NT2/D1 (cell line): Measurements from ENCODE around the gene PDCD2L.
"Not testable (repeated sequence)": the region's sequence is repeated elsewhere in the genome, so short reads cannot be mapped to it uniquely, and the experiment has no call there.

Experiments used
- DNase-seq: peaks from one replicate; pipeline ENCODE4 v3.0.0-alpha.2; 2011; ENCODE audit warnings: low read depth, low spot score
- H3K27me3 ChIP-seq: 2 replicates; pipeline ENCODE4 v1.6.0; 2011; ENCODE audit warnings: mild to moderate bottlenecking; ENCODE audit not compliant: insufficient read length, insufficient read depth
- H3K36me3 ChIP-seq: 2 replicates; pipeline ENCODE4 v1.6.1; 2011; ENCODE audit warnings: mild to moderate bottlenecking, low read length, mixed read lengths; ENCODE audit not compliant: insufficient read depth, insufficient read length
- H3K4me1 ChIP-seq: 2 replicates; pipeline ENCODE4 v1.5.1; 2011; ENCODE audit not compliant: insufficient read depth, insufficient read length
- H3K4me3 ChIP-seq: 2 replicates; pipeline ENCODE4 v1.5.1; 2011; ENCODE audit warnings: low read depth; ENCODE audit not compliant: insufficient read length
- H3K9ac ChIP-seq: 2 replicates; pipeline ENCODE4 v1.6.0; 2011; ENCODE audit warnings: low read depth; ENCODE audit not compliant: insufficient read length
- H3K9me3 ChIP-seq: 2 replicates; pipeline ENCODE4 v1.5.1; 2011; ENCODE audit warnings: mild to moderate bottlenecking, low read length; ENCODE audit not compliant: insufficient read depth
- SUZ12 ChIP-seq: IDR thresholded peaks from 2 replicates; pipeline ENCODE4 v1.6.1; 2011; ENCODE audit not compliant: insufficient read length, insufficient read depth; ENCODE audit errors: extremely low read depth
- YY1 ChIP-seq: IDR thresholded peaks from 2 replicates; pipeline ENCODE4 v1.6.1; 2011; ENCODE audit not compliant: insufficient read length, insufficient read depth
- ZNF274 ChIP-seq: IDR thresholded peaks from 2 replicates; pipeline ENCODE4 v1.6.1; 2011; ENCODE audit warnings: mild to moderate bottlenecking, low read depth, low read length

The PDCD2L gene

DNA sequence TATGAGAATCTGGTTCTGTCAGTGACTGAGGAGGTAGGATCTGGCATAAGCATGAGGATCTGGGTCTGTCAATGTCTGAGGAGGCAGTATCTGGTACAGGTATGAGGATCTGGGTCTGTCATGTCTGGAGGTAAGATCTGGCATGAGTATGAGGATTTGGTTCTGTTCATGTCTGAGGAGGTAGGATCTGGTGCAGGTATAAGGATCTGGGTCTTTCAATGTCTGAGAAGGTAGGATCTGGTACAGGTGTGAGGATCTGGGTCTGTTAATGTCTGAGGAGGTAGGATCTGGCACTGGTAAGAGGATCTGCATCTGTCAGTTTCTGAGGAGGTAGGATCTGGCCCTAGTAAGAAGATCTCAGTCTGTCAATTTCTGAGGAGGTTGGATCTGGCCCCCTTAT, 12.4 kb upstream of the PDCD2L start:
- Histone ChIP-seq H3K9ac (no peak overlapping the region), H3K4me1 (no peaks in the 10 kb centered on the region), H3K36me3 (peaks cover 93% of the 10 kb centered on the region), H3K4me3 (no peak overlapping the region), H3K27me3 (no peaks in the 10 kb centered on the region), H3K9me3 (no peaks in the 10 kb centered on the region)
- no peak for DNase-seq
- TF ChIP-seq YY1 = no peak

- Histone ChIP-seq H3K36me3 (peaks cover 91% of the 10 kb centered on the region), H3K9me3 (no peaks in the 10 kb centered on the region), H3K27me3 (no peaks in the 10 kb centered on the region), H3K9ac (no peak overlapping the region), H3K4me3 (no peak overlapping the region), H3K4me1 (no peaks in the 10 kb centered on the region)
- no peak for TF ChIP-seq ZNF274
- no peak for TF ChIP-seq SUZ12
- DNase-seq = no peak
Observed at GRCh38 chr19:34393031-34393430, 11.2 kb upstream of the PDCD2L start.

DNA sequence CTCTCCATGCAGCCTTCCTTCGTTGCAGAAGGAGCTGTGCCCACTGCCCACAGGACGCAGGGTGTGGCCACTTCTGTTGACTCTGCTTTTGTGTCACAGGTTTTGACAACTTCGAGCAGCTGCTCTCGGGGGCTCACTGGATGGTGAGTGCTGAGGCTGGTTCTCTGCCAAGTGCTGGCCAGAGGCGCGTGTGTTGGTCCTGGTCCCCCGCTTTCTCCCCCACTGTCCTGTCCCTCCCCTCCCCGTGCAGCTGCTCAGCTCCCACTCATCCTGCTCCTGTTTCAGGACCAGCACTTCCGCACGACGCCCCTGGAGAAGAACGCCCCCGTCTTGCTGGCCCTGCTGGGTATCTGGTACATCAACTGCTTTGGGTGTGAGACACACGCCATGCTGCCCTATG, 10.6 kb upstream of the PDCD2L start:
- H3K36me3 ChIP-seq = peaks cover 90% of the 10 kb centered on the region
- no peak overlapping the region for H3K9ac ChIP-seq
- TF ChIP-seq YY1 = no peak
- TF ChIP-seq SUZ12 = no peak
- TF ChIP-seq ZNF274 = no peak

DNA sequence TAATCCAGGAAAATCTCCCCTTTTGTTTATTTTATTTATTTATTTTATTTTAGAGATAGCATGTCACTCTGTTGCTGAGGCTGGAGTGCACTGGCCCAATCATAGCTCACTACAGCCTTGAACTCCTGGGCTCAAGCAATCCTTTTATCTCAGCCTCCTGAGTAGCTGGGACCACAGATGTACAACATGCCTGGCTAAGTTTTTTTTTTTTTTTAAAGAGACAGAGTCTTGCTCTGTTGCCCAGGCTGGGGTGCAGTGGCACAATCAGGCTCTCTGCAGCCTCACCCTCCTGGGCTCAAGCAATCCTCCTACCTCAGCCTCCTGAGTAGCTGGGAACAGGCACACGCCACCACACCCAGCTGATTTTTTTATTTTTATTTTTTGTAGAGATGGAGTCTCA, 6.3 kb upstream of the PDCD2L start:
- TF ChIP-seq YY1 (no peak), SUZ12 (no peak), ZNF274 (no peak)
- Histone ChIP-seq H3K4me1 (no peaks in the 10 kb centered on the region), H3K9me3 (no peaks in the 10 kb centered on the region), H3K9ac (no peak overlapping the region), H3K36me3 (peaks cover 67% of the 10 kb centered on the region), H3K4me3 (no peak overlapping the region), H3K27me3 (no peaks in the 10 kb centered on the region)
- no peak for DNase-seq

More for the DNA sequence above, 10.6 kb upstream of the PDCD2L start:
- Histone ChIP-seq H3K4me3 (no peak overlapping the region), H3K4me1 (no peaks in the 10 kb centered on the region), H3K9me3 (no peaks in the 10 kb centered on the region), H3K27me3 (no peaks in the 10 kb centered on the region)
- DNase-seq = no peak

- Histone ChIP-seq H3K9ac (no peak overlapping the region), H3K27me3 (no peaks in the 10 kb centered on the region), H3K9me3 (no peaks in the 10 kb centered on the region), H3K36me3 (peaks cover 49% of the 10 kb centered on the region), H3K4me1 (no peaks in the 10 kb centered on the region), H3K4me3 (no peak overlapping the region)
- no peak for DNase-seq
- TF ChIP-seq YY1 (no peak), ZNF274 (no peak)
Observed at GRCh38 chr19:34399886-34400285, 4.3 kb upstream of the PDCD2L start.

DNA sequence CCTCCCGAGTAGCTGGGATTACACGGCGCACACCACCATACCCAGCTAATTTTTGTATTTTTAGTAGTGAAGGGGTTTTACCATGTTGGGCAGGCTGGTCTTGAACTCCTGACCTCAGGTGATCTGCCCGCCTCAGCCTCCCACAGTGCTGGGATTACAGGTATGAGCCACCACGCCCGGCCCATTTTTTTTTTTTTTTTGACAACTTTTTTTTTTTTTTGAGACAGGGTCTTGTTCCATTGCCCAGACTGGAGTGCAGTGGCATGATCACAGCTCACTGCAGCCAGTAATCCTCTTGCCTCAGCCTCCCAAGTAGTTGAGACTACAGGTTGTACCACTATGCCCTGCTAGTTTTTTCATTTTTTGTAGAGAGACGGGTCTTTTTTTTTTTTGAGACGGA, 3.4 kb upstream of the PDCD2L start:
- H3K9me3 ChIP-seq, H3K27me3 ChIP-seq, H3K9ac ChIP-seq, H3K4me1 ChIP-seq, H3K4me3 ChIP-seq, DNase-seq: not testable (repeated sequence)
- H3K36me3 ChIP-seq = peaks cover 41% of the 10 kb centered on the region

DNA sequence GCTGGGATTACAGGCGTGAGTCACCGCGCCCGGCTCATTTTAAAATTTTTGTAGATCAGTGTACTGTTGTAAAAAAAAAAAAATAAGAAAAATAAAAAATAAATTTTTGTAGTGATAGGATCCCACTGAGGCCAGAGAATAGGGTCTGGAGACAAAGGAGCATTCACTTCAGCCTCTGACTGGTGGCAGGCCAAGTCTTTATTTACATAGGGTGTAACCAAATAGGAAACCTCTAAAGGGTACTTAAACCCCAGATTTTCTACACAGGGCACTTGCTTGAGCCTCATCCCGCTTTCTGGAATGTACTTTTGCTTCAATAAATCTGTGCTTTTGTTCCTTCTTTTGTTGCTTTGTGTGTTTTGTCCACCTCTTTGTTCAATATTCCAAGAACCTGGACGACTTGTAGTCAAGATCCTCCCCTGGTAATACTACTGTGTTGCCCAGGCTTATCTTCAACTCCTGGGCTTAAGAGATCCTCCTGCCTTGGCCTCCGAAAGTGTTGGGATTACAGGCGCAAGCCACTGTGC, 2.1 kb upstream of the PDCD2L start:
- no peak overlapping the region for H3K4me3 ChIP-seq
- no peak overlapping the region for H3K9ac ChIP-seq
- peaks cover 32% of the 10 kb centered on the region for H3K36me3 ChIP-seq
- H3K4me1 ChIP-seq = no peaks in the 10 kb centered on the region
- H3K27me3 ChIP-seq = no peaks in the 10 kb centered on the region
- TF ChIP-seq SUZ12 (no peak), ZNF274 (no peak), YY1 (no peak)
- DNase-seq = no peak
- H3K9me3 ChIP-seq = no peaks in the 10 kb centered on the region

- Histone ChIP-seq H3K27me3 (no peaks in the 10 kb centered on the region), H3K9me3 (no peaks in the 10 kb centered on the region), H3K36me3 (peaks cover 24% of the 10 kb centered on the region), H3K4me1 (no peaks in the 10 kb centered on the region), H3K4me3 (peak overlapping the region; percentile 97), H3K9ac (peak overlapping the region; percentile 91)
- no peak for DNase-seq
- TF ChIP-seq ZNF274 = no peak
- no peak for TF ChIP-seq YY1
- no peak for TF ChIP-seq SUZ12
Observed at GRCh38 chr19:34403784-34404108, 453 bp upstream of the PDCD2L start.
